ENCODE measurements around the gene ZAR1L.
A peak's percentile ranks its signal among the peaks of the same experiment; 100 is the strongest.
"Not testable (repeated sequence)": the region's sequence is repeated elsewhere in the genome, so short reads cannot be mapped to it uniquely, and the experiment has no call there.

ZAR1L gene, protein sequence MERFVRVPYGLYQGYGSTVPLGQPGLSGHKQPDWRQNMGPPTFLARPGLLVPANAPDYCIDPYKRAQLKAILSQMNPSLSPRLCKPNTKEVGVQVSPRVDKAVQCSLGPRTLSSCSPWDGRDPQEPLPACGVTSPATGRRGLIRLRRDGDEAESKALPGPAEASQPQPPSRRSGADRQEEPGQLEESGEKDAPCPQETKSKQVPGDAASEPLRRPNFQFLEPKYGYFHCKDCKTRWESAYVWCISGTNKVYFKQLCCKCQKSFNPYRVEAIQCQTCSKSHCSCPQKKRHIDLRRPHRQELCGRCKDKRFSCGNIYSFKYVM

DNA sequence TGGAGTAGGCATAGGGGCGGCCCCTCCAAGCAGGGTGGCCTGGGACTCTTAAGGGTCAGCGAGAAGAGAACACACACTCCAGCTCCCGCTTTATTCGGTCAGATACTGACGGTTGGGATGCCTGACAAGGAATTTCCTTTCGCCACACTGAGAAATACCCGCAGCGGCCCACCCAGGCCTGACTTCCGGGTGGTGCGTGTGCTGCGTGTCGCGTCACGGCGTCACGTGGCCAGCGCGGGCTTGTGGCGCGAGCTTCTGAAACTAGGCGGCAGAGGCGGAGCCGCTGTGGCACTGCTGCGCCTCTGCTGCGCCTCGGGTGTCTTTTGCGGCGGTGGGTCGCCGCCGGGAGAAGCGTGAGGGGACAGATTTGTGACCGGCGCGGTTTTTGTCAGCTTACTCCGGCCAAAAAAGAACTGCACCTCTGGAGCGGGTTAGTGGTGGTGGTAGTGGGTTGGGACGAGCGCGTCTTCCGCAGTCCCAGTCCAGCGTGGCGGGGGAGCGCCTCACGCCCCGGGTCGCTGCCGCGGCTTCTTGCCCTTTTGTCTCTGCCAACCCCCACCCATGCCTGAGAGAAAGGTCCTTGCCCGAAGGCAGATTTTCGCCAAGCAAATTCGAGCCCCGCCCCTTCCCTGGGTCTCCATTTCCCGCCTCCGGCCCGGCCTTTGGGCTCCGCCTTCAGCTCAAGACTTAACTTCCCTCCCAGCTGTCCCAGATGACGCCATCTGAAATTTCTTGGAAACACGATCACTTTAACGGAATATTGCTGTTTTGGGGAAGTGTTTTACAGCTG, at the start of gene ZAR1L, which contains the start of gene BRCA2:
TSS of gene ZAR1L (minus strand) at position 126 of the 790 bp plus-strand sequence. CDS start 3,438 bp downstream, outside the sequence.
TSS of gene BRCA2 (plus strand) at position 271 of the 790 bp plus-strand sequence. CDS start 953 bp downstream, outside the sequence.
- peak; percentile 91 for DNase-seq

DNA sequence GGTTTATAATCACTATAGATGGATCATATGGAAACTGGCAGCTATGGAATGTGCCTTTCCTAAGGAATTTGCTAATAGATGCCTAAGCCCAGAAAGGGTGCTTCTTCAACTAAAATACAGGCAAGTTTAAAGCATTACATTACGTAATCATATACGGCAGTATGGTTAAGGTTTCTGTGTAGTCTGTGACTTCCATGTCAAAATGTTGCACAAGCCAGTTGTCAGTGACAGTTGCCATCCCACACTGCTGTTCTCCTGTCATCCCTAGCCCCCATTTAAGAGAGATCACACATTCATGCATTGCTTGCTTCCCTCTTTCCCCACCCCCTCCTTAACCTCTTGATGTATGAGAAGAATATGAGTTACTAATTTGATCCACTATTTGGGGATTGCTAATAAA, 47.4 kb upstream of the ZAR1L start:
- DNase-seq = no peak

- DNase-seq = not testable (repeated sequence)
These were observed 40.8 kb upstream of the ZAR1L start for GRCh38 chr13:32355935-32356334.

DNA sequence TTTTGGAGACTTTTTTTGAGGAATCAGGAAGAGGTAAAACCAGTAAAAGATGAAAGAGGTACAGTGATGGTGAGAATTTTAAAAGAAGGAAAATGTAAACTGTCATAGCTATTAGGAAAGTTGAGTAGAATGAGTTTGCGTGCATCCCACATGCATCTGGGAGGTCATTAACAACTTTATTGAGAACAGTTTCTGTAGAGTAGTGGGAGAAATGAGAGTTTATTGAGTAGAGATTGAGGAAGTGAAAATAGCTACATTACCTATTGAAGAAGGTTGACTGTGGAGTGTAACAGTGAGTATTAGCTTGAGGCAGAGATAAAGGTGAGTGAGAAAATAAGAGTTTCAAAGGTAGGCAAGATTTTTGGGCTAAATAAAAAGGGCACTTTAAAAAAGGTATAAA, 38.9 kb upstream of the ZAR1L start:
- no peak for DNase-seq

DNA sequence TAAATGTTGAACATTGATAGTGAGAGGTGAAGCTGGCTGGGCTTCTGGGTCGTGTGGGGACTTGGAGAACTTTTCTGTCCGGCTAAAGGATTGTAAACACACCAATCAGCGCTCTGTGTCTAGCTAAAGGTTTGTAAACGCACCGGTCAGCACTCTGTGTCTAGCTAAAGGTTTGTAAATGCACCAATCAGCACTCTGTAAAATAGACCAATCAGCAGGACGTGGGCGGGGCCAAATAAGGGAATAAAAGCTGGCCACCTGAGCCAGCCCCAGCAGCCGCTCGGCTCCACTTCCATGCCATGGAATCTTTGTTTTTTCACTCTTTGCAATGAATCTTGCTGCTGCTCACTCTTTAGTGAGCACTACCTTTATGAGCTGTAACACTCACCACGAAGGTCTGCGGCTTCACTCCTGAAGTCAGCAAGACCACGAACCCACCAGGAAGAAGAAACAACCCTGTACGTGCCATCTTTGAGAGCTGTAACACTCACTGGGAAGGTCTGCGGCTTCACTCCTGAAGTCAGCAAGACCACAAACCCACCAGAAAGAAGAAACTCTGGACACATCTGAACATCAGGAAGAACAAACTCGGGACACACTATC, 35.8 kb upstream of the ZAR1L start:
- DNase-seq = not testable (repeated sequence)

DNA sequence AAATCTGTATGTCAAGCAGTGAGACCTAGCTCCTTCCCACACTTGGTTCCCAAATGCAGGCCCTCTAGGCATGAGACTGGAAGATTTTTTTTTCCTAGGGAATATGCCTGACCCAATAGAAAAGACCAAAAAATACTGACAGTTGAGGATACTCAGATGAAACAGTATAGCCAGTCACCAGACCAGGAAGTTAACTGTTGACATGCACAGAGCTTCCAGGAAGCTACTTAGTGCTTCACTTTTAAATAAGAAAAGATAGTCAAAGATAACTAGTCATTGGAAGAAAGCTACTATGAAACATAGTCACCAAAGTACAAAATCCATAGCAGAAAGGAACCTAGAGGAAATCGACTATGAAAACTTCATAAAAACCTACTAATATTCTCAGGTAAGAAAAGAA, 32.5 kb upstream of the ZAR1L start:
- DNase-seq = no peak

DNA sequence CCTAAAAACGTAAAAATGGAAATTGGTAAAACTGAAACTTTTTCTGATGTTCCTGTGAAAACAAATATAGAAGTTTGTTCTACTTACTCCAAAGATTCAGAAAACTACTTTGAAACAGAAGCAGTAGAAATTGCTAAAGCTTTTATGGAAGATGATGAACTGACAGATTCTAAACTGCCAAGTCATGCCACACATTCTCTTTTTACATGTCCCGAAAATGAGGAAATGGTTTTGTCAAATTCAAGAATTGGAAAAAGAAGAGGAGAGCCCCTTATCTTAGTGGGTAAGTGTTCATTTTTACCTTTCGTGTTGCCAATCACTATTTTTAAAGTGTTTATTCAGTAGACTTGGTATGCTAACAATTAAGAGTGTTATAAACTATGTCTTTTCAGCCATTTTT, 25.8 kb upstream of the ZAR1L start:
- DNase-seq = peak; percentile 52

DNA sequence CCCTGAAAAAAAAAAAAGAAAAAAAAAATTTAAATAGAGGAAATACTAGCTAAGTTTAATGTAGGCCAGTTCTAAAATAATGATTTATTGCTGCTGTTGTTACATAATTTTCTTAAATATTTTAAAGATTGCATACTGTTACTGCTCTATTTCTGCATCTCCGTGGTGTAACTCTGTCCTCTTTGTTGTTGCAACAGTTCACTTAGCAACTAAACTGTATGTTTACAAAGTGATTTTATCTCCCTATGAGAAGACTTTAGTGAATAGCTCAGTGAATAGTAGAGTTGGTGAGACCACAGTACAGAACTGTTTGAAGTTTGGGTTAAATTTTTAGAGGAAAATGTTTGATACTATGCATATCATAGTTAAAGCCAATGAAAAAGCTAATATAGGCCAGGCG, 19.5 kb upstream of the ZAR1L start:
- DNase-seq = no peak

GRCh38 chr13:32330441-32330840, 15.3 kb upstream of the ZAR1L start:
- DNase-seq = no peak

DNA sequence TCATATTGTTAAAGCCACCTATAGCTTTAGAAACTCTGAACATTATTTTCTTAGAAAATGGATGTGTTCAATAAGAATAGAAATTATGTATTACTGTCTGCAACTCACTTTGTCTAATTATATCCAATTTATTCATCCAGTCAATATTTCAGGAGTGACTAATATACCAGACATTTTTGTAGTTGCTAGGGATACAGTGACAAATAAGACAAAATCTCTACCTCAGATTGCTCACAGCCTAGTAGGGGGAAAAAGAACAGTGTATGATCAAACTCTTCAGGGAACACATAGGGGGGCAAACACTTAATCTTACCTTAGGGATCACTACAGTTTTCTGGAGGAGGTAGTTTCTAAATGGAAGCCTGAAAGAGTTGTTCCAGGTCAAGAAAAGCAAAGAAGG, 8.7 kb upstream of the ZAR1L start:
- DNase-seq = no peak

DNA sequence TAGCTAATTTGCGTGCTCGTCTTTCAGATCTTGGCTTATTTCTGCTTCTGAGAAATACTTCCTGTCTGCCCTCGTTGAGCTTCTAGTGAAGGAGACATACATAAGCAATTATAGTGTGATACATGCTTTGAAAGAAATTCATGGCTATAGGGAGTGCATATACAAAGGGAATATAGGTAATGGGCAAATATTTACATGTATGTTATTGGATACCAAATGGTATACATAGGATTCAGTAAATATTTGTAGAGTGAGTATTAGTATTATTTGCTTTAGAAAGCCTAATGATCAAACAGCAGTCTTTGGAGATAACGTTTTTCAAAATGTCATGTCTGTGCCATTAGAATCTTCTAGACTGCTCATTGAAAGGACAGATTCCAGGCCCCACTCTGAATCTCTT, 5.4 kb upstream of the ZAR1L start:
- DNase-seq = no peak

GRCh38 chr13:32317716-32318465, 2.7 kb upstream of the ZAR1L start:
- no peak for DNase-seq

DNA sequence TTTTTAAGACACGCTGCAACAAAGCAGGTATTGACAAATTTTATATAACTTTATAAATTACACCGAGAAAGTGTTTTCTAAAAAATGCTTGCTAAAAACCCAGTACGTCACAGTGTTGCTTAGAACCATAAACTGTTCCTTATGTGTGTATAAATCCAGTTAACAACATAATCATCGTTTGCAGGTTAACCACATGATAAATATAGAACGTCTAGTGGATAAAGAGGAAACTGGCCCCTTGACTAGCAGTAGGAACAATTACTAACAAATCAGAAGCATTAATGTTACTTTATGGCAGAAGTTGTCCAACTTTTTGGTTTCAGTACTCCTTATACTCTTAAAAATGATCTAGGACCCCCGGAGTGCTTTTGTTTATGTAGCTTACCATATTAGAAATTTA, 1.3 kb upstream of the ZAR1L start:
- DNase-seq = no peak

DNA sequence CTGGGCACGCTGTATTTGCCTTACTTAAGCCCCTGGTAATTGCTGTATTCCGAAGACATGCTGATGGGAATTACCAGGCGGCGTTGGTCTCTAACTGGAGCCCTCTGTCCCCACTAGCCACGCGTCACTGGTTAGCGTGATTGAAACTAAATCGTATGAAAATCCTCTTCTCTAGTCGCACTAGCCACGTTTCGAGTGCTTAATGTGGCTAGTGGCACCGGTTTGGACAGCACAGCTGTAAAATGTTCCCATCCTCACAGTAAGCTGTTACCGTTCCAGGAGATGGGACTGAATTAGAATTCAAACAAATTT, 821 bp upstream of the ZAR1L start:
- DNase-seq = no peak

GRCh38 chr13:32314271-32315237, 609 bp downstream of the ZAR1L start:
- peak; percentile 47 for DNase-seq

DNA sequence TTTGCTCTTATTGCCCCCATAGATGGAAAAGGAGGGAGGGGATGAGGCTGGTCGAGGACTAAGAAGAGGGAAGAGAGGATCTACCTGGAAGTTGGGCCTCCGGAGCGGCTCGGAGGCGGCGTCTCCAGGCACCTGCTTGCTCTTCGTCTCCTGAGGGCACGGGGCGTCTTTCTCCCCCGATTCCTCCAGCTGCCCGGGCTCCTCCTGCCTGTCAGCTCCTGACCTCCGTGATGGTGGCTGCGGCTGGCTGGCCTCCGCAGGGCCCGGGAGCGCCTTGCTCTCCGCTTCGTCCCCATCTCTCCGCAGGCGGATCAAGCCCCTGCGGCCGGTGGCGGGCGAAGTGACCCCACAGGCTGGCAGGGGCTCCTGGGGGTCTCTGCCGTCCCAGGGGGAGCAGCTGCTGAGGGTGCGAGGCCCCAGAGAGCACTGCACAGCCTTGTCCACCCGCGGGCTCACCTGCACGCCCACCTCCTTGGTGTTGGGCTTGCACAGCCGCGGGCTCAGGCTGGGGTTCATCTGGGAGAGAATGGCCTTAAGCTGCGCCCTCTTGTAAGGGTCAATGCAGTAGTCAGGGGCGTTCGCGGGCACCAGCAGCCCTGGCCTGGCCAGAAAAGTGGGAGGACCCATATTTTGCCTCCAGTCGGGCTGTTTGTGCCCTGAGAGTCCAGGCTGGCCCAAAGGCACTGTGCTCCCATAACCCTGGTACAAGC, 3.8 kb downstream of the ZAR1L start:
- no peak for DNase-seq

GRCh38 chr13:32310134-32310706, 4.9 kb downstream of the ZAR1L start:
- peak; percentile 54 for DNase-seq

DNA sequence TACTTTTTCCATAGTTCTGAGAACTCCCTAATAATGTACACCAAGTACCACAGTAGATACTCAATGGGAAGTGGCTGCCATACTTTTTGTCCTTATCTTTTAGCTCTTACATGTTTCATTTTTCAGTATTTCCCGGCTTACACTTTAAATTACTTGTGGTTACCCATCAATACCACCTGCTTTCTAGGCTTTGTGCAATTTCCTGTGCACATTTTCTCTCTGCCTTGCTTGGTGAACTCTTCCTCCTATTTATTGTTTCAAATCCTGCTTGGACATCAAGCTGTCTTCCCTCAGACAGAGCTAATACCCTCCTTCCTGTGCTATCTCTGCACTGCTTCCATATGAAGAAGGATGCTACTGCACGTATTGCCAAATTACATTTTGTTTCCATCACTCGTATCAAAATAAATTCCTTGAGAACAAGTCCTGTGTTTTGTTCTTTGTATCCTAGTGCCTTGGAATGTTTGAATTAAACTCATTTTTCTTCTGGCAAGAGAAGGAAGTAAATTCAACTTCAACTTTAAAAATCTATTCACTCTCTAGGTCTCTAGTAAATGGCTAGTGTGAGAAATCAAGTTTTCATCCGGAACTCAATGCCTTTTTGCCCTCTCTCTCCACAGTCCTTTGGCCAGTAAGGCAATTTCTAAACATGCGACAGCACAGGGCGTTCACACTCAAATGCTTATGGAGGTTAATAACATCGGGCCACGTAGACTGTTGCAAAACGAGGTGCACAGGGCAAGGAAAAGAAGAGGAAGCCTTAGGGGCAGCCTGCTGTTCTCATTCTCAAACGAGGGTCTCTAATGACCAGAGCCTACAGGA, 5.6 kb downstream of the ZAR1L start:
- DNase-seq = no peak

DNA sequence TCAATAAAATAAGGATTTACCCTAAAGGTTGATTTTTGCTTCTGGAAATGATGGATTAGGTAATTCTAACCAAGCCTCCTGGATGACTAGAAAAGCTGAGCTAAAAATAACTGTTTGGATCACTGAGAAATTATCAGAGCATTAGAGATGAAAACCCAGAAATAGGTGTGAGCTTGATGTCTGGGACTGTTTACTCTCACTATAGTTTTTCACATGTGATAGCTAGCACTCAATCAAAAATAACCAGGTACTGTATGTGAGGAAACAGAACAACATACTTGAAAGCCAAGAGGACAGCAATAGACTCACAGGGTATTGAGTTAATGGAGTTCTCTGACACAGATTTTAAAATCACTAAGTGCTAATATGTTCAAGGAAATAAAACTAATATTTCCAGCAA, 9.5 kb downstream of the ZAR1L start:
- DNase-seq = no peak

- DNase-seq = no peak
These were observed 12.7 kb downstream of the ZAR1L start for GRCh38 chr13:32302461-32302860.

Measured in GDM1 (cell line).